Stimulated activated CD4-positive, alpha-beta T cell treated with anti-CD3 and anti-CD28 coated beads, Interleukin-1b, Interleukin-23, amount 100 ng/mL, for 4 hours (primary cell): Measurements from ENCODE around the gene CADPS.

Experiments used
- DNase-seq, 2 donors: peaks; one replicate each; pipeline ENCODE4 v3.0.0-alpha.2; 2020; ENCODE audit warnings: low read depth in 2 of 2

The CADPS gene

DNA sequence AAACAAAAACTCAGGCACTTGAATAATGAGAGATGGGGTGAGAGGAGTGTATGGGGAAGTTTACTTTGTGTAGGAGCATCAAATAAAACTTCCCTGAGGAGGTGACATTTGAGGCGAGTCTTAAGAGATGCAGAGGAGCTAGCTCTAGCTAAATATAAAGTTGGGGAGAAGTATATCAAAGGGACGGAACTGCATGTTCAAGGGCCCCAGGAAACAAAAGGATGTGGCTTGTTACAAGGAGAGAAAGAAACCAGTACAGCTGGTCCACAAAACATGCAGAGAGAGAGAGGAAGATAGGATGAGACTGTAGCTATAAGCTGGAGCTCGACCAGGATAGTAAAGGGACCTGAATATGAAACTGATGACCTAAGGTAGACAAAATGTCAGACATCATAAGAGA is 519.5 kb downstream of the CADPS start:
- DNase-seq: no peak
